DOHH2 (cell line): ENCODE results near the gene NIM1K.
"Not testable (repeated sequence)": the region's sequence is repeated elsewhere in the genome, so short reads cannot be mapped to it uniquely, and the experiment has no call there.

Experiments
- EZH2phosphoT487 ChIP-seq: fragments of 200-600 bp; sonication (generic); IDR thresholded peaks from 2 replicates; pipeline ENCODE4 v1.6.1; 2017; ENCODE audit warnings: borderline replicate concordance, mild to moderate bottlenecking, antibody characterized with exemption, low read length, moderate library complexity, mixed read lengths
- TF ChIP-seq, protein P1 (sequence below): fragments of 200-600 bp; sonication (generic); IDR thresholded peaks from one replicate; pipeline ENCODE4 v1.5.1; 2014; ENCODE audit warnings: antibody characterized with exemption, mild to moderate bottlenecking, low read depth, low read length; ENCODE audit not compliant: poor library complexity, severe bottlenecking

GRCh38 chr5:43164801-43165200, 27.2 kb upstream of the NIM1K start:
- TF ChIP-seq, protein P1, sequence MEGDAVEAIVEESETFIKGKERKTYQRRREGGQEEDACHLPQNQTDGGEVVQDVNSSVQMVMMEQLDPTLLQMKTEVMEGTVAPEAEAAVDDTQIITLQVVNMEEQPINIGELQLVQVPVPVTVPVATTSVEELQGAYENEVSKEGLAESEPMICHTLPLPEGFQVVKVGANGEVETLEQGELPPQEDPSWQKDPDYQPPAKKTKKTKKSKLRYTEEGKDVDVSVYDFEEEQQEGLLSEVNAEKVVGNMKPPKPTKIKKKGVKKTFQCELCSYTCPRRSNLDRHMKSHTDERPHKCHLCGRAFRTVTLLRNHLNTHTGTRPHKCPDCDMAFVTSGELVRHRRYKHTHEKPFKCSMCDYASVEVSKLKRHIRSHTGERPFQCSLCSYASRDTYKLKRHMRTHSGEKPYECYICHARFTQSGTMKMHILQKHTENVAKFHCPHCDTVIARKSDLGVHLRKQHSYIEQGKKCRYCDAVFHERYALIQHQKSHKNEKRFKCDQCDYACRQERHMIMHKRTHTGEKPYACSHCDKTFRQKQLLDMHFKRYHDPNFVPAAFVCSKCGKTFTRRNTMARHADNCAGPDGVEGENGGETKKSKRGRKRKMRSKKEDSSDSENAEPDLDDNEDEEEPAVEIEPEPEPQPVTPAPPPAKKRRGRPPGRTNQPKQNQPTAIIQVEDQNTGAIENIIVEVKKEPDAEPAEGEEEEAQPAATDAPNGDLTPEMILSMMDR: not testable (repeated sequence)
- TF ChIP-seq EZH2phosphoT487: not testable (repeated sequence)
